Measurements from ENCODE around the gene OR2AE1. TPM values are rescaled to one million over a fixed set of nuclear protein-coding genes. Genes with fewer than 3 reads are reported as not detected.

The OR2AE1 gene
- total and polyA plus RNA-seq, 9 of the 15 experiments (the other 6 are each of a cell fraction or from before 2014, with no cell fraction given), result 0.27 TPM; not detected in 8

DNA sequence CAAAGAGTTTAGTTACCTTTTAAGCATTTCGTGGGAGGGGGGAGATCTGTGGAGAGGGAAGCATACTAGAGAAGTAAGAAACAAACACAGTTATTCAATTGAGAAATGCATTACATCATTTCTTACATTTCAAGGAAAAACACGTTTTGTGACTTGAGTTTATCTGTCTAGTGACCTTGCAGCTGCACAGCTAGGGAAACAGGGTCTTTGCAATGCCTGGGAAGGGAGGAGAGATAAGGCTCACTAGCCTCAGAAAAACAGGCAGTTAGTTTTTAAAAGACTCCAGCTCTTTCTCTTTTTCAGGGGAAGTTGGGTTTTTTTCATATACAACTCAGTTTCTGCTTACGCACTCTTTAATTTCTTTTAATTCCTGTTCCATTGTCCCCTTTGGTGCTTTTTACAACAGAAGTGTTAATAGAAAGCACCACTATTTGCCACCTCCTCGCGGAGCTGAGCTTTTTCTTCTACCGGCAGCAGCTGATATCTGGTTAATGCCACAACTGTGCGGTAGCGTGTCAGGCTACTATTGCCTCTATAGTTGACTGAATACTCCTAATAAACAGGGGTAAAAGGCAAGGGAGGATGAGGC is 43.5 kb downstream of the OR2AE1 start (continued):
- peak; percentile 98 for TF ChIP-seq CBFA2T2 (conservative IDR thresholded peaks at IDR 0.05)
- TF ChIP-seq FOXK1 (CRISPR knock-in tag; IDR thresholded peaks at IDR 0.05; ENCODE audit: borderline replicate concordance), result no peak
- TF ChIP-seq, protein P1, sequence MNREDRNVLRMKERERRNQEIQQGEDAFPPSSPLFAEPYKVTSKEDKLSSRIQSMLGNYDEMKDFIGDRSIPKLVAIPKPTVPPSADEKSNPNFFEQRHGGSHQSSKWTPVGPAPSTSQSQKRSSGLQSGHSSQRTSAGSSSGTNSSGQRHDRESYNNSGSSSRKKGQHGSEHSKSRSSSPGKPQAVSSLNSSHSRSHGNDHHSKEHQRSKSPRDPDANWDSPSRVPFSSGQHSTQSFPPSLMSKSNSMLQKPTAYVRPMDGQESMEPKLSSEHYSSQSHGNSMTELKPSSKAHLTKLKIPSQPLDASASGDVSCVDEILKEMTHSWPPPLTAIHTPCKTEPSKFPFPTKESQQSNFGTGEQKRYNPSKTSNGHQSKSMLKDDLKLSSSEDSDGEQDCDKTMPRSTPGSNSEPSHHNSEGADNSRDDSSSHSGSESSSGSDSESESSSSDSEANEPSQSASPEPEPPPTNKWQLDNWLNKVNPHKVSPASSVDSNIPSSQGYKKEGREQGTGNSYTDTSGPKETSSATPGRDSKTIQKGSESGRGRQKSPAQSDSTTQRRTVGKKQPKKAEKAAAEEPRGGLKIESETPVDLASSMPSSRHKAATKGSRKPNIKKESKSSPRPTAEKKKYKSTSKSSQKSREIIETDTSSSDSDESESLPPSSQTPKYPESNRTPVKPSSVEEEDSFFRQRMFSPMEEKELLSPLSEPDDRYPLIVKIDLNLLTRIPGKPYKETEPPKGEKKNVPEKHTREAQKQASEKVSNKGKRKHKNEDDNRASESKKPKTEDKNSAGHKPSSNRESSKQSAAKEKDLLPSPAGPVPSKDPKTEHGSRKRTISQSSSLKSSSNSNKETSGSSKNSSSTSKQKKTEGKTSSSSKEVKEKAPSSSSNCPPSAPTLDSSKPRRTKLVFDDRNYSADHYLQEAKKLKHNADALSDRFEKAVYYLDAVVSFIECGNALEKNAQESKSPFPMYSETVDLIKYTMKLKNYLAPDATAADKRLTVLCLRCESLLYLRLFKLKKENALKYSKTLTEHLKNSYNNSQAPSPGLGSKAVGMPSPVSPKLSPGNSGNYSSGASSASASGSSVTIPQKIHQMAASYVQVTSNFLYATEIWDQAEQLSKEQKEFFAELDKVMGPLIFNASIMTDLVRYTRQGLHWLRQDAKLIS (CRISPR knock-in tag; IDR thresholded peaks at IDR 0.05), result peak; percentile 67; the same call in 1 of the 2 replicates
- TF ChIP-seq RBM39 (optimal IDR thresholded peaks at IDR 0.05; ENCODE audit: low read depth, low read length), result no peak
- TF ChIP-seq GABPB1 (CRISPR knock-in tag; IDR thresholded peaks at IDR 0.05), result no peak
- TF ChIP-seq TCF7L2 (IDR thresholded peaks at IDR 0.05; ENCODE audit: low read depth, low read length), result no peak
- peak; percentile 81; the same call in 1 of the 2 replicates for TF ChIP-seq MXI1 (IDR thresholded peaks at IDR 0.05; ENCODE audit: low read depth, low read length)
- TF ChIP-seq, protein P2, sequence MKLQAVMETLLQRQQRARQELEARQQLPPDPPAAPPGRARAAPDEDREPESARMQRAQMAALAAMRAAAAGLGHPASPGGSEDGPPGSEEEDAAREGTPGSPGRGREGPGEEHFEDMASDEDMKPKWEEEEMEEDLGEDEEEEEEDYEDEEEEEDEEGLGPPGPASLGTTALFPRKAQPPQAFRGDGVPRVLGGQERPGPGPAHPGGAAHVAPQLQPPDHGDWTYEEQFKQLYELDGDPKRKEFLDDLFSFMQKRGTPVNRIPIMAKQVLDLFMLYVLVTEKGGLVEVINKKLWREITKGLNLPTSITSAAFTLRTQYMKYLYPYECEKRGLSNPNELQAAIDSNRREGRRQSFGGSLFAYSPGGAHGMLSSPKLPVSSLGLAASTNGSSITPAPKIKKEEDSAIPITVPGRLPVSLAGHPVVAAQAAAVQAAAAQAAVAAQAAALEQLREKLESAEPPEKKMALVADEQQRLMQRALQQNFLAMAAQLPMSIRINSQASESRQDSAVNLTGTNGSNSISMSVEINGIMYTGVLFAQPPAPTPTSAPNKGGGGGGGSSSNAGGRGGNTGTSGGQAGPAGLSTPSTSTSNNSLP (IDR thresholded peaks at IDR 0.05; ENCODE audit: borderline replicate concordance, low read depth, low read length), result peak; percentile 64
- no peak for TF ChIP-seq ZNF174 (CRISPR knock-in tag; IDR thresholded peaks at IDR 0.05)
- no peak for TF ChIP-seq ZNF140 (CRISPR knock-in tag; IDR thresholded peaks at IDR 0.05)
- no peak; the same call in 1 of the 2 replicates for TF ChIP-seq MIER1 (IDR thresholded peaks at IDR 0.05; ENCODE audit: low read depth)
- no peak for TF ChIP-seq ZNF274 (IDR thresholded peaks at IDR 0.05; ENCODE audit: borderline replicate concordance, low read depth, low read length)
- peak; percentile 99 for TF ChIP-seq ATF7 (IDR thresholded peaks at IDR 0.05)
- TF ChIP-seq, protein P3, sequence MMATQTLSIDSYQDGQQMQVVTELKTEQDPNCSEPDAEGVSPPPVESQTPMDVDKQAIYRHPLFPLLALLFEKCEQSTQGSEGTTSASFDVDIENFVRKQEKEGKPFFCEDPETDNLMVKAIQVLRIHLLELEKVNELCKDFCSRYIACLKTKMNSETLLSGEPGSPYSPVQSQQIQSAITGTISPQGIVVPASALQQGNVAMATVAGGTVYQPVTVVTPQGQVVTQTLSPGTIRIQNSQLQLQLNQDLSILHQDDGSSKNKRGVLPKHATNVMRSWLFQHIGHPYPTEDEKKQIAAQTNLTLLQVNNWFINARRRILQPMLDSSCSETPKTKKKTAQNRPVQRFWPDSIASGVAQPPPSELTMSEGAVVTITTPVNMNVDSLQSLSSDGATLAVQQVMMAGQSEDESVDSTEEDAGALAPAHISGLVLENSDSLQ (IDR thresholded peaks at IDR 0.05), result no peak
- TF ChIP-seq BDP1 (IDR thresholded peaks at IDR 0.05; ENCODE audit: insufficient read depth, insufficient read length), result no peak
- peak; percentile 99 for TF ChIP-seq STAT5A (IDR thresholded peaks at IDR 0.05; ENCODE audit: borderline replicate concordance, low read length)
- no peak for TF ChIP-seq ZNF224 (CRISPR knock-in tag; IDR thresholded peaks at IDR 0.05)
- TF ChIP-seq, protein P4, sequence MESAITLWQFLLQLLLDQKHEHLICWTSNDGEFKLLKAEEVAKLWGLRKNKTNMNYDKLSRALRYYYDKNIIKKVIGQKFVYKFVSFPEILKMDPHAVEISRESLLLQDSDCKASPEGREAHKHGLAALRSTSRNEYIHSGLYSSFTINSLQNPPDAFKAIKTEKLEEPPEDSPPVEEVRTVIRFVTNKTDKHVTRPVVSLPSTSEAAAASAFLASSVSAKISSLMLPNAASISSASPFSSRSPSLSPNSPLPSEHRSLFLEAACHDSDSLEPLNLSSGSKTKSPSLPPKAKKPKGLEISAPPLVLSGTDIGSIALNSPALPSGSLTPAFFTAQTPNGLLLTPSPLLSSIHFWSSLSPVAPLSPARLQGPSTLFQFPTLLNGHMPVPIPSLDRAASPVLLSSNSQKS (CRISPR knock-in tag; IDR thresholded peaks at IDR 0.05), result no peak
- no peak for TF ChIP-seq ZNF699 (CRISPR knock-in tag; IDR thresholded peaks at IDR 0.05; ENCODE audit: insufficient replicate concordance)
- no peak for TF ChIP-seq ZNF780A (CRISPR knock-in tag; IDR thresholded peaks at IDR 0.05)
- TF ChIP-seq, protein P5, sequence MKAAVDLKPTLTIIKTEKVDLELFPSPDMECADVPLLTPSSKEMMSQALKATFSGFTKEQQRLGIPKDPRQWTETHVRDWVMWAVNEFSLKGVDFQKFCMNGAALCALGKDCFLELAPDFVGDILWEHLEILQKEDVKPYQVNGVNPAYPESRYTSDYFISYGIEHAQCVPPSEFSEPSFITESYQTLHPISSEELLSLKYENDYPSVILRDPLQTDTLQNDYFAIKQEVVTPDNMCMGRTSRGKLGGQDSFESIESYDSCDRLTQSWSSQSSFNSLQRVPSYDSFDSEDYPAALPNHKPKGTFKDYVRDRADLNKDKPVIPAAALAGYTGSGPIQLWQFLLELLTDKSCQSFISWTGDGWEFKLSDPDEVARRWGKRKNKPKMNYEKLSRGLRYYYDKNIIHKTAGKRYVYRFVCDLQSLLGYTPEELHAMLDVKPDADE (conservative IDR thresholded peaks at IDR 0.05; ENCODE audit: control insufficient read depth, low read depth, low read length), result no peak

All from K562 (cell line).